Measurements from ENCODE around the gene RBM28. TPM values are rescaled to one million over a fixed set of nuclear protein-coding genes. Genes with fewer than 3 reads are reported as not detected.

Gene RBM28
- total and polyA plus RNA-seq, 2 of the 8 experiments (the other 6 are each of a cell fraction or from before 2014, with no cell fraction given): 12.8 to 65.3 TPM

GRCh38 chr7:128254470-128254869, 89.2 kb downstream of the RBM28 start (continued):
- TF ChIP-seq, protein P1, sequence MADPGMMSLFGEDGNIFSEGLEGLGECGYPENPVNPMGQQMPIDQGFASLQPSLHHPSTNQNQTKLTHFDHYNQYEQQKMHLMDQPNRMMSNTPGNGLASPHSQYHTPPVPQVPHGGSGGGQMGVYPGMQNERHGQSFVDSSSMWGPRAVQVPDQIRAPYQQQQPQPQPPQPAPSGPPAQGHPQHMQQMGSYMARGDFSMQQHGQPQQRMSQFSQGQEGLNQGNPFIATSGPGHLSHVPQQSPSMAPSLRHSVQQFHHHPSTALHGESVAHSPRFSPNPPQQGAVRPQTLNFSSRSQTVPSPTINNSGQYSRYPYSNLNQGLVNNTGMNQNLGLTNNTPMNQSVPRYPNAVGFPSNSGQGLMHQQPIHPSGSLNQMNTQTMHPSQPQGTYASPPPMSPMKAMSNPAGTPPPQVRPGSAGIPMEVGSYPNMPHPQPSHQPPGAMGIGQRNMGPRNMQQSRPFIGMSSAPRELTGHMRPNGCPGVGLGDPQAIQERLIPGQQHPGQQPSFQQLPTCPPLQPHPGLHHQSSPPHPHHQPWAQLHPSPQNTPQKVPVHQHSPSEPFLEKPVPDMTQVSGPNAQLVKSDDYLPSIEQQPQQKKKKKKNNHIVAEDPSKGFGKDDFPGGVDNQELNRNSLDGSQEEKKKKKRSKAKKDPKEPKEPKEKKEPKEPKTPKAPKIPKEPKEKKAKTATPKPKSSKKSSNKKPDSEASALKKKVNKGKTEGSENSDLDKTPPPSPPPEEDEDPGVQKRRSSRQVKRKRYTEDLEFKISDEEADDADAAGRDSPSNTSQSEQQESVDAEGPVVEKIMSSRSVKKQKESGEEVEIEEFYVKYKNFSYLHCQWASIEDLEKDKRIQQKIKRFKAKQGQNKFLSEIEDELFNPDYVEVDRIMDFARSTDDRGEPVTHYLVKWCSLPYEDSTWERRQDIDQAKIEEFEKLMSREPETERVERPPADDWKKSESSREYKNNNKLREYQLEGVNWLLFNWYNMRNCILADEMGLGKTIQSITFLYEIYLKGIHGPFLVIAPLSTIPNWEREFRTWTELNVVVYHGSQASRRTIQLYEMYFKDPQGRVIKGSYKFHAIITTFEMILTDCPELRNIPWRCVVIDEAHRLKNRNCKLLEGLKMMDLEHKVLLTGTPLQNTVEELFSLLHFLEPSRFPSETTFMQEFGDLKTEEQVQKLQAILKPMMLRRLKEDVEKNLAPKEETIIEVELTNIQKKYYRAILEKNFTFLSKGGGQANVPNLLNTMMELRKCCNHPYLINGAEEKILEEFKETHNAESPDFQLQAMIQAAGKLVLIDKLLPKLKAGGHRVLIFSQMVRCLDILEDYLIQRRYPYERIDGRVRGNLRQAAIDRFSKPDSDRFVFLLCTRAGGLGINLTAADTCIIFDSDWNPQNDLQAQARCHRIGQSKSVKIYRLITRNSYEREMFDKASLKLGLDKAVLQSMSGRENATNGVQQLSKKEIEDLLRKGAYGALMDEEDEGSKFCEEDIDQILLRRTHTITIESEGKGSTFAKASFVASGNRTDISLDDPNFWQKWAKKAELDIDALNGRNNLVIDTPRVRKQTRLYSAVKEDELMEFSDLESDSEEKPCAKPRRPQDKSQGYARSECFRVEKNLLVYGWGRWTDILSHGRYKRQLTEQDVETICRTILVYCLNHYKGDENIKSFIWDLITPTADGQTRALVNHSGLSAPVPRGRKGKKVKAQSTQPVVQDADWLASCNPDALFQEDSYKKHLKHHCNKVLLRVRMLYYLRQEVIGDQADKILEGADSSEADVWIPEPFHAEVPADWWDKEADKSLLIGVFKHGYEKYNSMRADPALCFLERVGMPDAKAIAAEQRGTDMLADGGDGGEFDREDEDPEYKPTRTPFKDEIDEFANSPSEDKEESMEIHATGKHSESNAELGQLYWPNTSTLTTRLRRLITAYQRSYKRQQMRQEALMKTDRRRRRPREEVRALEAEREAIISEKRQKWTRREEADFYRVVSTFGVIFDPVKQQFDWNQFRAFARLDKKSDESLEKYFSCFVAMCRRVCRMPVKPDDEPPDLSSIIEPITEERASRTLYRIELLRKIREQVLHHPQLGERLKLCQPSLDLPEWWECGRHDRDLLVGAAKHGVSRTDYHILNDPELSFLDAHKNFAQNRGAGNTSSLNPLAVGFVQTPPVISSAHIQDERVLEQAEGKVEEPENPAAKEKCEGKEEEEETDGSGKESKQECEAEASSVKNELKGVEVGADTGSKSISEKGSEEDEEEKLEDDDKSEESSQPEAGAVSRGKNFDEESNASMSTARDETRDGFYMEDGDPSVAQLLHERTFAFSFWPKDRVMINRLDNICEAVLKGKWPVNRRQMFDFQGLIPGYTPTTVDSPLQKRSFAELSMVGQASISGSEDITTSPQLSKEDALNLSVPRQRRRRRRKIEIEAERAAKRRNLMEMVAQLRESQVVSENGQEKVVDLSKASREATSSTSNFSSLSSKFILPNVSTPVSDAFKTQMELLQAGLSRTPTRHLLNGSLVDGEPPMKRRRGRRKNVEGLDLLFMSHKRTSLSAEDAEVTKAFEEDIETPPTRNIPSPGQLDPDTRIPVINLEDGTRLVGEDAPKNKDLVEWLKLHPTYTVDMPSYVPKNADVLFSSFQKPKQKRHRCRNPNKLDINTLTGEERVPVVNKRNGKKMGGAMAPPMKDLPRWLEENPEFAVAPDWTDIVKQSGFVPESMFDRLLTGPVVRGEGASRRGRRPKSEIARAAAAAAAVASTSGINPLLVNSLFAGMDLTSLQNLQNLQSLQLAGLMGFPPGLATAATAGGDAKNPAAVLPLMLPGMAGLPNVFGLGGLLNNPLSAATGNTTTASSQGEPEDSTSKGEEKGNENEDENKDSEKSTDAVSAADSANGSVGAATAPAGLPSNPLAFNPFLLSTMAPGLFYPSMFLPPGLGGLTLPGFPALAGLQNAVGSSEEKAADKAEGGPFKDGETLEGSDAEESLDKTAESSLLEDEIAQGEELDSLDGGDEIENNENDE (IDR thresholded peaks at IDR 0.05; ENCODE audit: insufficient replicate concordance, low read length): no peak
- TF ChIP-seq TCF12 (IDR thresholded peaks at IDR 0.05; ENCODE audit: low read depth, low read length) (no peak), RXRA (IDR thresholded peaks at IDR 0.05; ENCODE audit: insufficient read depth, low read depth, low read length) (no peak), KDM4A (IDR thresholded peaks at IDR 0.05; ENCODE audit: low read depth, low read length, severe bottlenecking) (no peak), GABPA (IDR thresholded peaks at IDR 0.05; ENCODE audit: borderline replicate concordance, insufficient read depth, low read length) (no peak), SAP30 (IDR thresholded peaks at IDR 0.05; ENCODE audit: insufficient read depth, insufficient replicate concordance, low read length) (no peak), SIX5 (IDR thresholded peaks at IDR 0.05; ENCODE audit: low read depth, low read length) (no peak), POLR2A (IDR thresholded peaks at IDR 0.05; ENCODE audit: control extremely low read depth in 1 of 2, low read depth in 2 of 2, low read length in 2 of 2) (no peak), CTCF (IDR thresholded peaks at IDR 0.05; ENCODE audit: control extremely low read depth in 1 of 3, insufficient read depth in 1 of 3, low read depth in 1 of 3, low read length in 3 of 3) (no peak)
